SK-N-SH treated with all-trans-retinoic acid at 6 μM for 48 hours (cell line): ENCODE data around the gene PTPRD.

ENCODE experiments used
- ATAC-seq: fragments of 200-7000 bp; cut with Tn5 transposase; 3 replicates; pipeline ENCODE4 v1.9.1; 2020; ENCODE audit warnings: mild to moderate bottlenecking, moderate library complexity
- ARNTL ChIP-seq: fragments of 450-650 bp; formaldehyde crosslinking; IDR thresholded peaks from 2 replicates; pipeline ENCODE4 v1.5.0; 2020; ENCODE audit warnings: low read depth, mild to moderate bottlenecking, moderate library complexity, borderline replicate concordance
- BACH2 ChIP-seq: fragments of 250-450 bp; sonication (Bioruptor Pico); IDR thresholded peaks from 2 replicates; pipeline ENCODE4 v1.9.0; 2021; ENCODE audit warnings: mild to moderate bottlenecking, borderline replicate concordance
- CSDC2 ChIP-seq: fragments of 250-450 bp; sonication (Bioruptor Pico); IDR thresholded peaks from 2 replicates; pipeline ENCODE4 v1.5.0; 2020; ENCODE audit warnings: mild to moderate bottlenecking, moderate library complexity
- CSRNP3 ChIP-seq: fragments of 250-450 bp; sonication (Bioruptor Pico); IDR thresholded peaks from 2 replicates; pipeline ENCODE4 v1.5.1; 2021; ENCODE audit warnings: mild to moderate bottlenecking, moderate library complexity
- ESRRG ChIP-seq: fragments of 250-450 bp; sonication (Bioruptor Pico); IDR thresholded peaks from 2 replicates; pipeline ENCODE4 v1.6.1; 2021; ENCODE audit warnings: mild to moderate bottlenecking
- GLIS3 ChIP-seq: fragments of 250-450 bp; sonication (Bioruptor Pico); IDR thresholded peaks from 2 replicates; pipeline ENCODE4 v1.5.0; 2020; ENCODE audit warnings: mild to moderate bottlenecking, moderate library complexity
- ISL1 ChIP-seq: fragments of 250-450 bp; sonication (Bioruptor Pico); IDR thresholded peaks from 2 replicates; pipeline ENCODE4 v2.1.2; 2022; ENCODE audit warnings: mild to moderate bottlenecking, moderate library complexity
- OSR1 ChIP-seq: fragments of 250-450 bp; sonication (Bioruptor Pico); IDR thresholded peaks from 2 replicates; pipeline ENCODE4 v1.8.0; 2022; ENCODE audit warnings: moderate library complexity, mild to moderate bottlenecking, inconsistent platforms
- PATZ1 ChIP-seq: fragments of 250-450 bp; sonication (Bioruptor Pico); IDR thresholded peaks from 2 replicates; pipeline ENCODE4 v1.8.0; 2020; ENCODE audit warnings: mild to moderate bottlenecking, moderate library complexity, borderline replicate concordance
- POU6F1 ChIP-seq: fragments of 250-450 bp; sonication (Bioruptor Pico); IDR thresholded peaks from 2 replicates; pipeline ENCODE4 v1.8.0; 2021; ENCODE audit warnings: low read depth, mild to moderate bottlenecking, moderate library complexity, borderline replicate concordance
- PPARA ChIP-seq: fragments of 250-450 bp; sonication (Bioruptor Pico); IDR thresholded peaks from 2 replicates; pipeline ENCODE4 v1.5.0; 2020; ENCODE audit warnings: mild to moderate bottlenecking, borderline replicate concordance
- RARB ChIP-seq: fragments of 250-450 bp; sonication (Bioruptor Pico); IDR thresholded peaks from 2 replicates; pipeline ENCODE4 v1.8.0; 2021; ENCODE audit warnings: mild to moderate bottlenecking, moderate library complexity
- SNAI2 ChIP-seq: fragments of 250-450 bp; sonication (Bioruptor Pico); IDR thresholded peaks from 2 replicates; pipeline ENCODE4 v1.5.0; 2020; ENCODE audit warnings: mild to moderate bottlenecking, moderate library complexity
- TCF4 ChIP-seq: fragments of 250-450 bp; sonication (Bioruptor Pico); IDR thresholded peaks from 2 replicates; pipeline ENCODE4 v1.8.0; 2021; ENCODE audit warnings: mild to moderate bottlenecking, moderate library complexity, borderline replicate concordance
- TOX ChIP-seq: fragments of 250-450 bp; sonication (Bioruptor Pico); IDR thresholded peaks from 2 replicates; pipeline ENCODE4 v1.8.0; 2021; ENCODE audit warnings: mild to moderate bottlenecking, moderate library complexity, borderline replicate concordance
- TSHZ2 ChIP-seq: fragments of 250-450 bp; sonication (Bioruptor Pico); IDR thresholded peaks from 2 replicates; pipeline ENCODE4 v1.5.0; 2020; ENCODE audit warnings: mild to moderate bottlenecking, moderate library complexity
- ZC3H10 ChIP-seq: fragments of 250-450 bp; sonication (Bioruptor Pico); IDR thresholded peaks from 2 replicates; pipeline ENCODE4 v1.5.1; 2021; ENCODE audit warnings: mild to moderate bottlenecking, moderate library complexity
- ZFP3 ChIP-seq: fragments of 250-450 bp; sonication (Bioruptor Pico); IDR thresholded peaks from 2 replicates; pipeline ENCODE4 v1.5.0; 2020; ENCODE audit warnings: mild to moderate bottlenecking, moderate library complexity
- ZFP30 ChIP-seq: fragments of 450-650 bp; formaldehyde crosslinking; IDR thresholded peaks from 2 replicates; pipeline ENCODE4 v1.5.0; 2022; ENCODE audit warnings: mild to moderate bottlenecking, moderate library complexity
- ZNF565 ChIP-seq: fragments of 450-650 bp; formaldehyde crosslinking; conservative IDR thresholded peaks from 2 replicates; pipeline ENCODE4 v1.5.0; 2020; ENCODE audit warnings: low read depth, mild to moderate bottlenecking, moderate library complexity
- ZNF70 ChIP-seq: fragments of 450-650 bp; formaldehyde crosslinking; IDR thresholded peaks from 2 replicates; pipeline ENCODE4 v1.5.0; 2020; ENCODE audit warnings: mild to moderate bottlenecking, moderate library complexity
- ZNF8 ChIP-seq: fragments of 450-650 bp; formaldehyde crosslinking; IDR thresholded peaks from 2 replicates; pipeline ENCODE4 v1.5.0; 2020; ENCODE audit warnings: mild to moderate bottlenecking, moderate library complexity

PTPRD gene

GRCh38 chr9:9560382-9561035, 1052.3 kb downstream of the PTPRD start:
- ATAC-seq: no peak
- TF ChIP-seq ZNF8 (CRISPR knock-in tag) (no peak), CSDC2 (CRISPR knock-in tag) (no peak), ZNF565 (CRISPR knock-in tag) (no peak), ZC3H10 (CRISPR knock-in tag) (no peak), PPARA (CRISPR knock-in tag) (no peak)

GRCh38 chr9:9558907-9559306, 1053.9 kb downstream of the PTPRD start:
- no peak for ATAC-seq
- TF ChIP-seq CSDC2 (CRISPR knock-in tag) (no peak), PPARA (CRISPR knock-in tag) (no peak), BACH2 (CRISPR knock-in tag) (no peak), TOX (CRISPR knock-in tag) (no peak), TSHZ2 (CRISPR knock-in tag) (no peak), POU6F1 (CRISPR knock-in tag) (no peak), RARB (CRISPR knock-in tag) (no peak), ZNF8 (CRISPR knock-in tag) (no peak), ISL1 (CRISPR knock-in tag) (no peak), SNAI2 (CRISPR knock-in tag) (no peak), OSR1 (CRISPR knock-in tag) (no peak), PATZ1 (CRISPR knock-in tag) (no peak), CSRNP3 (CRISPR knock-in tag) (no peak), ZC3H10 (CRISPR knock-in tag) (no peak), TCF4 (CRISPR knock-in tag) (no peak), ESRRG (CRISPR knock-in tag) (no peak), ZNF70 (no peak), GLIS3 (CRISPR knock-in tag) (no peak), ARNTL (CRISPR knock-in tag) (no peak)

GRCh38 chr9:9557804-9558334, 1054.9 kb downstream of the PTPRD start:
- ATAC-seq: no peak
- TF ChIP-seq ZNF70 (no peak), ZC3H10 (CRISPR knock-in tag) (no peak), ARNTL (CRISPR knock-in tag) (no peak), CSDC2 (CRISPR knock-in tag) (no peak), ESRRG (CRISPR knock-in tag) (no peak), SNAI2 (CRISPR knock-in tag) (no peak), PATZ1 (CRISPR knock-in tag) (no peak), TSHZ2 (CRISPR knock-in tag) (no peak), ZFP3 (CRISPR knock-in tag) (no peak), PPARA (CRISPR knock-in tag) (no peak), BACH2 (CRISPR knock-in tag) (no peak), CSRNP3 (CRISPR knock-in tag) (no peak), ZFP30 (CRISPR knock-in tag) (no peak), ZNF8 (CRISPR knock-in tag) (no peak)
